Sigmoid colon (tissue), 4 donors: ENCODE data around the gene RBKS.

ENCODE experiments used
- CTCF ChIP-seq, 4 experiments: fragments of 450-650 bp in 3 of 4; fragments of 200-600 bp in 1 of 4; IDR thresholded peaks; one replicate each; pipeline ENCODE4 v1.5.1; 2016 to 2019; ENCODE audit warnings: antibody characterized with exemption in 4 of 4, mild to moderate bottlenecking in 3 of 4, moderate library complexity in 2 of 4
- EP300 ChIP-seq, 4 donors: sonication (generic); formaldehyde crosslinking; IDR thresholded peaks; one replicate each; pipeline ENCODE4 v1.6.1; 2017; ENCODE audit warnings: antibody characterized with exemption in 4 of 4
- POLR2A ChIP-seq, 2 donors: fragments of 450-650 bp; IDR thresholded peaks; one replicate each; pipeline ENCODE4 v1.6.1; 2016; ENCODE audit warnings: antibody characterized with exemption in 2 of 2, mild to moderate bottlenecking in 2 of 2, moderate library complexity in 2 of 2
- POLR2AphosphoS5 ChIP-seq, 4 donors: sonication (generic); formaldehyde crosslinking; IDR thresholded peaks; one replicate each; pipeline ENCODE4 v1.6.1; 2017; ENCODE audit warnings: antibody characterized with exemption in 4 of 4

DNA sequence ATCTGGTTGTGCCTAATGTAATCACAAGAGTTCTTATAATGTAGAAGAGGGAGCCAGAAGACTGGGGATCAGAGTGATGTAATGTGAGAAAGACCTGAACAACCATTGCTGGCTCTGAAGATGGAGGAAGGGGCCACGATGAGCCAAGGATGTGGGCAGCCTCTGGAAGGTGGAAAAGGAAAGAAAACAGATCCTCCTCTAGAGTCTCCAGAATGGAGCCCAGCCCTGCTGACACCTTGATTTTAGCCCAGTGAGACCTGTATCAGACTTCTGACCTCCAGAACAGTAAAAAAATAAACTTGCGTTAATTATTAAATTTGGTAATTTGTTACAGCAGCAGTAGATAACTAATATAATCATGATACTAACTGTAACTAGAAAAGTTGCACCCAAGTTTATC, 3.1 kb downstream of the RBKS start:
- TF ChIP-seq CTCF (IDR thresholded peaks at IDR 0.05): no peak
- TF ChIP-seq POLR2A (IDR thresholded peaks at IDR 0.05): no peak
- no peak for TF ChIP-seq EP300 (IDR thresholded peaks at IDR 0.05)
- TF ChIP-seq POLR2AphosphoS5 (IDR thresholded peaks at IDR 0.05): no peak
